CD4-positive, alpha-beta T cell treated with Interleukin-2 at 100 ng/mL for 4 hours (primary cell): ENCODE results near the gene PKN1.

Source experiments
- DNase-seq: peaks from one replicate; pipeline ENCODE4 v3.0.0-alpha.2; 2020; ENCODE audit warnings: low spot score

Gene PKN1

DNA sequence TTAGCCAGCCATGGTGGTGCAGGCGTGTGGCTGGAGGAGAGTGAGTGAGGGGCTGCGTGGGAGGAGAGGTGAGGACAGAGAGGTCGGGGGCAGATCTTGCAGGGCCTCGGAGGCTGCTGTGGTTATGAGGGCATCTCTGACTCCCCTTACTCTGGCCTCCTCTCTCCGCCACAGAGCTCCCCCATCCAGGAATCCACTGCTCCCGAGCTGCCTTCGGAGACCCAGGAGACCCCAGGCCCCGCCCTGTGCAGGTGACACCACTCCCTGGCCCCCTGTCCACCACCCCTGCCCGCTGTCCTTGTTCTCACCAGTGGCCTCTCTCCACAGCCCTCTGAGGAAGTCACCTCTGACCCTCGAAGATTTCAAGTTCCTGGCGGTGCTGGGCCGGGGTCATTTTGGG lies 34.3 kb downstream of the PKN1 start:
- DNase-seq = no peak

DNA sequence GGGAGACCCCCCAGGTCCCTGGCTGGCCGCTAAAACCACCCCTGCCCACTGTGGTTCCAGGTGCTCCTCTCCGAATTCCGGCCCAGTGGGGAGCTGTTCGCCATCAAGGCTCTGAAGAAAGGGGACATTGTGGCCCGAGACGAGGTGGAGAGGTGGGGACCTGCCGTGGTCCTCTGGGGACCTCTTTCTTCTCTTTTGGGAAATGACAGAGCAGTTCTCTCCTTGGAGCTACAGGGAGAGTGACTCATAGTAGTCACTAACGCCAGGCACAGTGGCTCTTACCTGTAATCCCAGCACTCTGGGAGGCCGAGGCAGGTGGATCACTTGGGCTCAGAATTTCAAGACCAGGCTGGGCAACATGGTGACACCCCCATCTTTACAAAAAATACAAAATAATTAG lies 34.7 kb downstream of the PKN1 start:
- DNase-seq = no peak

DNA sequence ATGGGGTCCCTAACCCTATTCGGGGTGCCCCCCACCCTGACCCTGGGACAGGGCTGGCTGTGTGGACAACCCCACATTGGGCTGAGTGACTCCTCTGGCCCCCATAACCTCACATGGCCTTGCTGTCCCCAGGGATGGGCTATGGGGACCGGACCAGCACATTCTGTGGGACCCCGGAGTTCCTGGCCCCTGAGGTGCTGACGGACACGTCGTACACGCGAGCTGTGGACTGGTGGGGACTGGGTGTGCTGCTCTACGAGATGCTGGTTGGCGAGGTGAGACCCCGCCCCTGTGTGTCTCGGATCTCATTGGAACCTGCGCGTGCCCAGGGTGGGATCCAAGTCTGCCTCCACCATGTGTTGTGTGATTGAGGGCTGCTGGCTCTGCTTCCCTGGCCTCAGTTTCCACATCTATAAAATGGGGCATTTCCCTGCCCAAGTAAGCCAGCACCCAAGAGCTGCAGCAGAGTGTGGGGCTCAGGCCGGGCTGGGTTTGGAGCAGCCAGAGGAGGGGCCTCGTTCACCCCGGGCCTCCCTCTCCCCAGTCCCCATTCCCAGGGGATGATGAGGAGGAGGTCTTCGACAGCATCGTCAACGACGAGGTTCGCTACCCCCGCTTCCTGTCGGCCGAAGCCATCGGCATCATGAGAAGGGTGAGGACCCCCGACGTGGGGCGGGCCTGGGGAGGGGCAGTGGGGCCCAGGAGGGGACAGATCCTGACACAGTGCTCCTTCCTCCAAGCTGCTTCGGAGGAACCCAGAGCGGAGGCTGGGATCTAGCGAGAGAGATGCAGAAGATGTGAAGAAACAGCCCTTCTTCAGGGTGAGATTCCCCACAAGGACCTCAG lies 37.1 kb downstream of the PKN1 start:
- DNase-seq = no peak

DNA sequence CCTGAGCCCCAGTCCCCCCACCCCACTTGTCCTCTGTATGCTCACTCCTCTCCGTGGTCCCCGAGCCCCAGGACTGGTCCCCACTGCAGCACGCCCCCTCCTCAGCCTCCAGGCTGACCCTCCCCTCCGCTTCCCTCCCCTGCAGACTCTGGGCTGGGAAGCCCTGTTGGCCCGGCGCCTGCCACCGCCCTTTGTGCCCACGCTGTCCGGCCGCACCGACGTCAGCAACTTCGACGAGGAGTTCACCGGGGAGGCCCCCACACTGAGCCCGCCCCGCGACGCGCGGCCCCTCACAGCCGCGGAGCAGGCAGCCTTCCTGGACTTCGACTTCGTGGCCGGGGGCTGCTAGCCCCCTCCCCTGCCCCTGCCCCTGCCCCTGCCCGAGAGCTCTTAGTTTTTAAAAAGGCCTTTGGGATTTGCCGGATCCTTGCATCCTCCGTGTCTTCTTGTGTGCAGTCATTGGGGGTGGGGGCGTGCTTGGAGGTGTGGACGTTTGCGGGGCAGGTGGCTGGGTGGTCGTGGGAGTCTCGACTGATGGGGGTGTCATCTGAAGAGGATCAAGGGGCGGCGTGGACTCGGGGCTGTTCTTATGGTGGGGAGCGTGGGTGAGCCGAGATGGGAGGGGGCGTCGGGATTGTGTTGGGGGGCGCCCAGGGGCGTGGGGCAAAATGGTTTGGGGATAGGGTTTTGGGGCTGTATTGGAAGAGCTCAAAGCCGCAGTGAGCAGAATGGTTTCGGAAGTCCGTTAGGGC lies 38.5 kb downstream of the PKN1 start:
- no peak for DNase-seq

DNA sequence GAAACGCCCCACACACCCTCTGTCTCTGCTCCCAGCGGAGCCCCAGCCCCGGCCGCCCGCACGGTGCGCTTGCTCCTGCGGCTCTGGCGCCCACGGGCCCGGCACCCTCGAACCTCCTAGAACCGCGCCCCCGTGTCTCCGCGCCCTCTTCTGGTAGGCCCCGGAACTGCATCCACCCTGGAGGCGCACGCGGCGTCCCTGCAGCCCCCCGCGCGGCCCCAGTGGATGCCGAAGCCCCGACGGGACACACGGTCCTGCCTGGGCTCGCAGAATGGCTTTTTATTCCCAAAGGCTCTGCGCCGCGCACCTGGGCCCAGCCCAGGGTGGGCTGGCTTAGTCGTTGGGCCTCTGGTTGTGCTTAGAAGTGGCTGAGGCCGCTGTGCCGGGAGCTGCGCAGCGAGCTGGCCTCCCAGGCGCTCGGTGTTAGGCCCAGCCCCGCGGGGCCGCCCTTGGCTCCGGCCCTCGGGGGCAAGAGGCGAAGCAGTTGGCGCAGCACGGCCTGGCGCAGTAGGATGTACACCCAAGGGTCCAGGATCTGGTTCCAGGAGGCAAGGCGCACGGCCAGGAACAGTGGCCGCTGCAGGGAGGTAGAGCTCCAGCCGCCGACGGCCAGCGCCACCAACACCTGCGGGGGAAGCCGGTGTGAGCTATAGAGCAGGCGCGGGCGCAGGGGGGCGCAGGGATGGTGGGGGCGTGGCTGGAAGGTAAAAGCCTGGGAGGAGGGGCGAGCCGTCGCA lies 39.3 kb downstream of the PKN1 start:
- DNase-seq = peak; percentile 84

DNA sequence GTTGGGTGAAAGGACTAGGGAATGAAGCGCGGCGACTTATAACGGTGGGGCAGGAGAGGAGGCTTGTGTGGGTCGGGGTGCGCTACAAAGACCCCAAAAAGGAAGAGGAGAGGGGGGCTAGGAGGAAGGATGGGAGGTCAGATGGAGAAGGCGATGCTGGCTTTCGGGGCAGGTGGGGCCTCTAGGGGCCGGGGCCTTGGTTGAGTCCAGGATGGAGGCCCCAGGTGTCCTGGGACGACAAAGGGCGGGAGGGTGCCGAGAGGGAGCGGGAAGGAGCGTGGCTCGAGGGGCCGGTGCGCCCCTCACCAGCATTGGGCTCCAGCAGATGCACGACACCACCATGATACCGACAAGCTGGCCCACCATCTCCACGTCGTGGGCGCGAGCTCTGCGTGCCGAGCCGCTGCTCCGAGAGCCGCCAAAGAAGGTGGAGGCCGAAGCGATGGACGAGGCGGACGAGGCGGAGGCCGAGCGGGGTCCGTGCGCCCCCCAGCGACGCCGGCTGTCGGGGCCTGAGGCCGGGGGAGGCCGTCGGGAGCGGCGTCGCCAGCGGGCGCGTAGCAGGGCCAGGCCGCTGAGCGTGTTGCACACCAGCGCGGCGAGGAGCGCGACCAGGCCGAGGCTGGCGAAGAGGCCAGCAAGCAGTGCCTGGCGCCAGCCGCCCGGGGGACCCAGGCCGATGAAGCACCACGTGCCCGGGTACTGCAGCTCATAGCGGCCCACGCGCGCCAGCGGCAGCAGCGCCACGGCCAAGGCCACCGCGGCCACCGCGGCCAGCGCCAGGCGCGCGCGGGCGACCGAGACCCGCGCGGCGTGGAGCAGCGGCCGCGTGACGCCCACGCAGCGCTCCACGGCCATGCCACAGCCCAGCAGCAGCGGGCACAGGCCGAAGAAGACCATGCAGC lies 40.2 kb downstream of the PKN1 start:
- no peak for DNase-seq

DNA sequence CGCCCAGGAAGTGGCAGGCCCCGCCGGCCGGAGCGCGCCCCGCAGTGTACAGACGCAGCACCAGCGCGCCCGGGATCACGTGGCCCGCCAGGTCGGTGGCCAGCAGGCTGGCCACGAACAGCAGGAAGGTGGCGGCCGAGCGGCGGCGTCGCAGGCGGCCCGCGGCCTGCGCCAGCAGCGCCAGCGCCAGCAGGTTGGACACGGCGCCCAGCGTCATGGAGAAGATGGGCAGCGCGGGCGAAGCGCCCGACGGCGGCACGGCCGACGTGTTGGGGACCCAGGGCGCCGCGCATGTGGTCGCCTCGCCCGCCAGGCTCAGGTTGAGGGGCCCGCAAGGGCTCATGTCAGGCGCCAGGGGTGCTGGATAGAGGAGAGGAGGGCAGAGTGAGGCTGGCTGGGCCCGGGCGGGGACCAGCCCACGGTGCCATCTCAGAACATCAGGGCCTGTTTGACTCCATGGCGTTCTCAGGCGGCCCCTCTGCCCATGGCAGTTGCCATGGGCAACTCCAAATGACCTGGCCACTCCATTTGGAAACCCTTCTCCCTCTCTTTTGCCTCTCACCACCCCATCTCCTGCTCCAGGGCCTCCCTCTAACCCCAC lies 41.0 kb downstream of the PKN1 start:
- no peak for DNase-seq

DNA sequence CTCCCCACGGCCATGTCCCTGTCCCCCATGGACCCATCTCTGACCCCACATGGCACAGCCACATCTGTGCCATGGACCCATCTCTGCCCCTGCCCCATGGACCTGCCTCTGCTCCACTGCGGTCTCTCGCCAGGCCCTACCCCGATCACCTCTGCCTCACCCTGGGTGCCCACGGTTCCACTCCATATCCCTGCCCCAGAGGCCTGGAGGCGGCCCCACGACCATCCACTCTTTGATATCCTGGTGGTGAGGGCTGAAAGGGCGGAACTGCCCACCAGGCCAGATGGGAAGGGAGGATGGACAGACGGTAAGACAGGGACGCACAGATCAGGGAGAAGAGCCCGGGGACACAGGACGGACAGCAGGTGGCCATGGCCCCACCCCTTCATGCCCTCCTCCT lies 41.7 kb downstream of the PKN1 start:
- no peak for DNase-seq

DNA sequence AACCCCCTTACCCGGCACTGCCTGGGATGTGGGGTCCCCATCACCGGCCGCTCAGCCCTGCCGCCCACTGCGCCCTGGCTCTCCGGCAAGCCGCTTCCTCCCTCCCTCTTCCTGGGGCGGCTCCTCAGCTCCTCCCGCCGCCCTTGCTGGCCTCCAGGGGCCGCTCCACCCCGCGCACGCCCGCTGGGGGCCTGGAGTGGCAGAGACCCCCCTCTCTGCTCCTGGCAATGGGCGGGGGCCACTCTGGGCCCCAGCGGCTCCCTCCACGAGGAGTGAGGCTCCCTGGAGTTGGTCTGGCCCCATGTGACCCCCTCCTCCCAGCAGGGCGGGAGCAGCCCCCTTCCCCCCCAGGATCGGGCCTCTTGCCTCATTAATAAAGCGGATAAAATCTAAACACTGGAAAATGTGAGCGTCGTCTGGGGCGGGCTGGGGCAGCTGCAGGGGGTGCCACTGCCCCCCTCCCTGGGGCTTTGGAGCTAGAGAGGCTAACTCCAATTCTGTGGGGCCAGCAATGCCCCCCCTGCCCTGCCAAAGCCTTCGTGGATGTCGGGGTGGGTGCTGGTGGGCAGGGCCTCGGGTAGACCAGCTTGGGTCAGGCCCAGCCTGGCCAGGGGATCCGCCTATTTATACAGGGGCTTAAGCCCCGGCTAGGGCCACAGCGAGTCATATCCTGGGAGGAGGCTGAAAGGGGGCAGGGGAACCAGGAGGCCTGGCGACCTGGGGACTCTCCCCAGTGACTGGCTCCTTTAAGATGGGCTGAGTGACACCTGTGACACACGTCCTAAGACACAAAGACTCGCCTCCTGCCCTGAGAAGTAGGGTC lies 42.4 kb downstream of the PKN1 start, which contains the start of gene PTGER1:
PTGER1 (minus strand) TSS at position 104 of the 823 bp plus-strand sequence. CDS start 1,034 bp downstream, outside the sequence.
- peak; percentile 27 for DNase-seq

DNA sequence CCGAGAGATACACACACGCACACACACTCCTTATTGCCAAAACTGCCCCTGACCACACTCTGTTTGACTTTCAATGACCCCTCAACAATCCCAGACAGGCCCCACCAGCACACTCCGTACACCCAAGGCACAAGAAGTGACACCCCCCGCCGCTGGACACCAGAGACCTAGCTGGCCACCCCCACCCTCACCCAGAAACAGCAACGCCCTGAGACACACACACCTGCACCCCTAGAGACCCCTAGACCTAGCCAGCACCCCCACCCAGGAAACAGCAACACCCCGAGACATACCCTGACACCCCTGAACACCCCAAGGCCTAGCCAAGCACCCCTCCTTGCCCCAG lies 43.2 kb downstream of the PKN1 start:
- no peak for DNase-seq

DNA sequence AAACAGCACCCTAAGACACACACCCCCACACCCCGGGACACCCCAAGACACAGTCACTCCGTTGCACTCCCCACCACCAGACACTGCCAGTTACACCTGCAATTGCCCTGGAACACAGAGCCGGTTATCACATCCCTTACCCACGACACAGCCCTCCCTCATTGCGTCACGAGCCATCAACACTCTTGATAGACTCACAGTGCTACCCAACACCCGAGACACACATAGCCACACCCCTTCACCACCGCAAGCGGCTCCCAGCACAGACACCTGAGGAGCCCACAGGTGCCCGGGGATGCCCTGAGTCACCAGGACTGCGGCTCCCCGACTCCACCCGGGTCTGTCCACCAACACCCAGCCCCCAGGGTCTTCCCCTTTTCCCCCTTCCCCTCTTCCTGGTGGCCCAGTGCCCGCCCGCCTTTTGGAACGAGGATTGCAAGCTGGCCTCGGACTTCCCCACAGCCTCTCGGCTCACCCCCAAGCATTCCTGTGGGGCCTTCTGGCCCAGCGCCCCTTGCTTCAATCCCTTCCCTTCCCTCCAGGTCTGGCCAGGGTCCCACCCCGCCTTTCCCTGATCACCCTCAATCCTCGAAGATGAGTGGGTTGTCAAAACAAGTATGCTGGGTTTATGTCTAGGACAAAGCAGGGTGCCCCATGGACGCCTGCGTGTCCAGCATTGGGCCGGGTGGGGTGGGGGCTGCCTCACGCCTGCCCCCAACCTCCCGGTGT lies 43.7 kb downstream of the PKN1 start:
- DNase-seq = peak; percentile 66

DNA sequence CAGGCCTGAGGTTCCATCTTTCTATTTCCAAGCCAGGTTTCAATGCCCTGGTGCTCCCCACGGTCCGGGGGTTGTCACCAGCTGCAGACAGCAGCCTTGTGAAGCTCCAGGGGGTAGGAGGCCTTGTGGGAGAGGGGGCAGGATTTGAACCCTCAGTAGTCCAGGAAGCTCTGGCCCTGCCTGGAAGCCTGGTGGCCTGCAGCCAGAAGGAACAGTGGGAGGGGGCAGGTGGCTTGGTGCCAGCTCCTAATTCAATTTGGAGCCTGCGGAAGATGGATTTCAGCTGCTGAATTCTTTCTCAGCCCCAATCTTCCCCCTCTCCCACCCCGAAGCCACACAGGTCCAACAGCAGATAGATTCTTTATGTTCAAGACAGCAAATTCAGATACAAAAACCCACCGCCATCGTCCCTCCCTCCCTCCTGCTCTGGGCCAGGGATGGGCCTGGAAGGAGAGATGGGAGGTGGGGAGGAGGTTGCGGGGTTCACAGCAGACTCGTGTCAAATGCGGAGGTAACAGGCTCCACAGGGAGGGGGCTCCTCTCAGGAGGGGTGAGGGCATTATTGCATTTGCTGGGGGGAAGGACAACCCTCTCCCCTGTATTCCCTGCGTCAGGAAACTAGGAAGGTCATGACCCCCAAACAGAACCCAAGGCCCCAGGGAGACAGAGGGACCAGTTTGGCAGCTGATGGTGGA lies 44.5 kb downstream of the PKN1 start:
- DNase-seq = no peak

DNA sequence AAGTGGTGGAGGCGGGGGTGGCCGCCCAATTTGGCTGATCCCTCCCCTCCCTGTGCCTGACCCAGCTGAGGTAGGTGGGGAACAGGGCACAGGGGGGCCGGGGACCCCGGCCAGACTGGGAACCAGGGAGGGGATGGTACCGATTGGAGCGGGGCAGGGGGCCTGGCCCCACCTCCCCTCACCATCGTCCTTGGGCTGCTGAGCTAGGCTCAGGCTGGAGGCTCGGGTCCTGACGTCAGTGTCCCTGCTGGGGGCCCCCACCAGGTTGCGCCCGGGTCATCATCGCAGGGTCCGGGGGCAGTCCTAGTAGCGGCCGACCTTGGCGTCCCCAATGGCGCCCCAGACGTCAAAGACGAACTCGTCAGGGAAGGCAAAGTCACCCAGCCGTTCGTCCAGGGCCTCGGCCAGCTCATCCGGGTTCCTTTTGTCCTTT lies 45.0 kb downstream of the PKN1 start:
- DNase-seq = no peak

DNA sequence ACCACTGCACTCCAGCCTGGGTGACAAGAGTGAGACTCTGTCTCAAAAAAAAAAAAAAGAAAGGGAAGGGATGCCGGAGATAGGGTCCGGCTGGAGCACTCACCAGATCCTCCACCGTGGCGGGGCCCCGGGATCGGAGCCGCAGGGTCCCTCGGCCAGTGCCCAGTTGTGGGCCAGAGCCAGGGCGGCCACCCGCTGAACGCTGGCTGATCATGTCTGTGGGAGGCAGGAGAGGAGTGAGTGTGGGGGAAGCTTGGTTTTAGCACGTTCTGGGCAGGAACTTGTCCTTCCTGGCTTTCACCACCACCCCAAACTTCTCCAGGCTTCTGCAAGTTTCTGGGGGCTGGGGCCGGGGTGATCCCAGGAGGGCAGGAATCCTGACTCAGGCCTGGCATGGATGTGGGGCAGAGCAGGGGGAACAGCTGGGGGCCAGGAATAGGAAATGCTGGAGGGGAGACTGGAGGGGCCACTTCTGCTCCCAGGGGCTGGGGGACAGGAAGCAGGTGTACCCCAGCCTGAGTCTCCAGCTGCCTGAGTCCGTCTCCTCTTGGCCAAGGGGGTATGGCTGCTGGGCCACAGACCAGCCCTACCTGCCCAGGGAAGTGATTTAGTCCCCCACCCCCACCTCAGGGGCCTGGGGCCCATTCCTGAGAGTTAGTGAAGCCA lies 46.3 kb downstream of the PKN1 start:
- DNase-seq = no peak

DNA sequence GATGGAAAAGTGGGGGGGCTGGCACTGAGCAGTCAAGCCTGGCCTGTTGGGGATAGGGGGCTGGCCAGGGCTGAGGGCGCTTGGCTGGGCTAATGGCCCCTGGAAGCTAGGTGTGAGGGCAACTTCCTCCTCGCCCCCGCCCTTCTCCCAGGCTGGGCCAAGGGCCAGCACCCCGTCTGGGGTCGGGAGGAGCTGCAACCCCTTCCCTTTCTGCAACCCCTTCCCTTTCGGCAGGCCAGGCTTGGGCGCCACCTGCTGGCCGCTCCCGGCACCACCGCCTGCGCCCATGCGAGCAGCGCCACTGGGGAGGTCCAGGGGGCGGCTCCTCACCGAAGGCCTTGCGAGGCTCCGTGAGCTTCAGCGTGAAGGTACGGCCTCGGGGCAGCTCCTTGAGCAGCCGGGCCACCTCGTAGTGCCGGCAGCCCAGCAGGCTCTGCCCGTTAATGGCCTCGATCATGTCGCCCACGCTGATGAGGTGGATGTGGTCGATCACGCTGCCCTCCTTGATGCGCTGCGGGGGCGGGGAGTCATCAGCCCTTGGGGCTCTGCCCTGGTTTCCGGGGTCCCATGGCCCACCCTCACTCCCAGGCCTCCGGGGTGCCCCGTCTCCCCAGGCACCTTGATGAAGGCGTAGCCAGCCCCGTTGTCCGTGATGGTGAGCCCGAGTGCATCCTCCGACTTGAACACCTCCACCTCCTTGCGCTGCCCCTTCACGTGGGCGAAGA lies 47.0 kb downstream of the PKN1 start:
- peak; percentile 70 for DNase-seq

DNA sequence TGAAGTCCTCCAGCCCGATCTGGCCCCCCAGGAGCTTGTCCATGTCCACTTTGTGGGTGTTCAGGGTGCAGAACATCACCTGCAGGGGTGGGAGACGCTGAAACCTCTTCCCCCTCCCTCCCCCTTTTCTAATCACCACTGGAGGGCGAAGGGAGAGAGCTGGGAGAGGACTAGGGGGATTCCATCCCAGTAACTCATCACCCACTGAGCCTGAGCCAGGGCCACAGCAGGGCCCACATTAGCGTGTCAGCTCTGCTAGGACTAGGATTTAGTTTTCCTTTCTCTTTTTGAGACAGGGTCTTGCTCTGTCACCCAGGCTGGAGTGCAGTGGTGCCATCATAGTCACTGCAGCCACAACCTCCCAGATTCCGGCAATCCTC lies 47.6 kb downstream of the PKN1 start:
- no peak for DNase-seq

DNA sequence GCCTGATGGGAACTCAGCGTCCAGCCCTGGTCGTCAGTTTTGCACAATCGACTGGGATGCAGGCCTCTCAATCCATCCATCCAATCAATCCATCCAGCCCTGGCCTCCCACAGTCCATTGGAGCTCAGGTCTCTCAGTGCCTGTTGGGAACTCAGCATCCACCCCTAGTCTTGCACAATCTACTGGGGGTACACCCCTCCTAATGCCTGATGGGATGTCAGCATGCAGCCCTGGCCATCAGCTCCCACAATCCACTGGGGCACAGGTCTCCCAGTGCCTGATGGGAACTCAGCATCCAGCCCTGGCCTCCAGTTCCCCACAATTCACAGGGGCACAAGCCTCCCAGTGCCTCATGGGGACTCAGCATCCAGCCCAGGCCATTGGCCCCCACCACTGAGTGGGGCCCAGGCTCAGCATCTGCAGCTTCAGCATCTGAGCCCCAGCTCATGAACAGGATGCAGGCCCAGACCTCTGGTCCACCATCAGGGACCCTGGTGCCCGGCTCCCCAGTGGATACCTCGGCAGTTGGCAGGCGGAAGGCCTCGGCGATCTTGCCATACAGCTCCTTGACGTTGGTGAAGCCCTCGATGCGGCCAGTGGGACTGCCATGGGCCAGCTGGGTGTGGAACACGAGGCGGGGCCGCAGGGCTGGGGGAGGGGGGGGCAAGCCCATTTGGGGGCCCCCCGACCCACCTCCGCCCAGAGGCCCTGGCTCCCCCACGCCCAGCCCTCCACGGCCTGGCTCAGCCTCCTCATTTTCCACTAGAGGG lies 49.3 kb downstream of the PKN1 start:
- no peak for DNase-seq
